ENCODE measurements around the gene KIAA1586.

DNA sequence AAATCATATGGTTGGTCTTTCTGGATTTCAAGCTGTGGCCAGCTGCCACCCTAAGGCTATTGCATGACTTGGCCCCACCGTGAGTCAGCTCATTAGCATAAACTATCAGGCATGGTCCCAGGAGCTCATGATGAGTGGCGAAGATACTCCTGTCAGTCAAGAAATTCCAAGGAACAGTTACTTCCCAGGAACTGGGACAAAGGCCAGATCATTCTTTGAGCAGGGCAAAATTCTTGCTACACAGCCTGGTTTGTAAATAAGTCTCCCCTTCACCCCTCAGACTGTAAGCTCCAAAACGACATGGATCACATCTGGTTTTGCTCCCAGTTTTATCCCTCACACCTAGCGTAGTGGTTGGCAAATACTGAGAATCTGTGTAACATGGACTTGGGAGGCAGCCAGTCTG is 33.0 kb upstream of the KIAA1586 start:
- TF ChIP-seq, protein P1, sequence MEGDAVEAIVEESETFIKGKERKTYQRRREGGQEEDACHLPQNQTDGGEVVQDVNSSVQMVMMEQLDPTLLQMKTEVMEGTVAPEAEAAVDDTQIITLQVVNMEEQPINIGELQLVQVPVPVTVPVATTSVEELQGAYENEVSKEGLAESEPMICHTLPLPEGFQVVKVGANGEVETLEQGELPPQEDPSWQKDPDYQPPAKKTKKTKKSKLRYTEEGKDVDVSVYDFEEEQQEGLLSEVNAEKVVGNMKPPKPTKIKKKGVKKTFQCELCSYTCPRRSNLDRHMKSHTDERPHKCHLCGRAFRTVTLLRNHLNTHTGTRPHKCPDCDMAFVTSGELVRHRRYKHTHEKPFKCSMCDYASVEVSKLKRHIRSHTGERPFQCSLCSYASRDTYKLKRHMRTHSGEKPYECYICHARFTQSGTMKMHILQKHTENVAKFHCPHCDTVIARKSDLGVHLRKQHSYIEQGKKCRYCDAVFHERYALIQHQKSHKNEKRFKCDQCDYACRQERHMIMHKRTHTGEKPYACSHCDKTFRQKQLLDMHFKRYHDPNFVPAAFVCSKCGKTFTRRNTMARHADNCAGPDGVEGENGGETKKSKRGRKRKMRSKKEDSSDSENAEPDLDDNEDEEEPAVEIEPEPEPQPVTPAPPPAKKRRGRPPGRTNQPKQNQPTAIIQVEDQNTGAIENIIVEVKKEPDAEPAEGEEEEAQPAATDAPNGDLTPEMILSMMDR (IDR thresholded peaks at IDR 0.05): no peak
- TF ChIP-seq POLR2A (IDR thresholded peaks at IDR 0.05): no peak
- TF ChIP-seq POLR2AphosphoS5 (IDR thresholded peaks at IDR 0.05): no peak

Measured in upper lobe of left lung (tissue), 4 donors.